ENCODE results near the gene RAB11FIP2. TPM values are rescaled to one million over a fixed set of nuclear protein-coding genes. Genes with fewer than 3 reads are reported as not detected.
A peak's percentile ranks its signal among the peaks of the same experiment; 100 is the strongest.

The RAB11FIP2 gene, protein sequence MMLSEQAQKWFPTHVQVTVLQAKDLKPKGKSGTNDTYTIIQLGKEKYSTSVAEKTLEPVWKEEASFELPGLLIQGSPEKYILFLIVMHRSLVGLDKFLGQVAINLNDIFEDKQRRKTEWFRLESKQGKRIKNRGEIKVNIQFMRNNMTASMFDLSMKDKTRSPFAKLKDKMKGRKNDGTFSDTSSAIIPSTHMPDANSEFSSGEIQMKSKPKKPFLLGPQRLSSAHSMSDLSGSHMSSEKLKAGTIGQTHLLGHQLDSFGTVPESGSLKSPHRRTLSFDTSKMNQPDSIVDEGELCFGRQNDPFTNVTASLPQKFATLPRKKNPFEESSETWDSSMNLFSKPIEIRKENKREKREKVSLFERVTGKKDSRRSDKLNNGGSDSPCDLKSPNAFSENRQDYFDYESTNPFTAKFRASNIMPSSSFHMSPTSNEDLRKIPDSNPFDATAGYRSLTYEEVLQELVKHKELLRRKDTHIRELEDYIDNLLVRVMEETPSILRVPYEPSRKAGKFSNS
- total RNA-seq: 100 to 1,000 TPM in 1 of 4 donors, 10 to 100 TPM in 3; 40.3 to 166 (median 46.9) TPM
- polyA plus RNA-seq: 1 to 10 TPM; 1.4 to 3.8 (median 1.8) TPM

DNA sequence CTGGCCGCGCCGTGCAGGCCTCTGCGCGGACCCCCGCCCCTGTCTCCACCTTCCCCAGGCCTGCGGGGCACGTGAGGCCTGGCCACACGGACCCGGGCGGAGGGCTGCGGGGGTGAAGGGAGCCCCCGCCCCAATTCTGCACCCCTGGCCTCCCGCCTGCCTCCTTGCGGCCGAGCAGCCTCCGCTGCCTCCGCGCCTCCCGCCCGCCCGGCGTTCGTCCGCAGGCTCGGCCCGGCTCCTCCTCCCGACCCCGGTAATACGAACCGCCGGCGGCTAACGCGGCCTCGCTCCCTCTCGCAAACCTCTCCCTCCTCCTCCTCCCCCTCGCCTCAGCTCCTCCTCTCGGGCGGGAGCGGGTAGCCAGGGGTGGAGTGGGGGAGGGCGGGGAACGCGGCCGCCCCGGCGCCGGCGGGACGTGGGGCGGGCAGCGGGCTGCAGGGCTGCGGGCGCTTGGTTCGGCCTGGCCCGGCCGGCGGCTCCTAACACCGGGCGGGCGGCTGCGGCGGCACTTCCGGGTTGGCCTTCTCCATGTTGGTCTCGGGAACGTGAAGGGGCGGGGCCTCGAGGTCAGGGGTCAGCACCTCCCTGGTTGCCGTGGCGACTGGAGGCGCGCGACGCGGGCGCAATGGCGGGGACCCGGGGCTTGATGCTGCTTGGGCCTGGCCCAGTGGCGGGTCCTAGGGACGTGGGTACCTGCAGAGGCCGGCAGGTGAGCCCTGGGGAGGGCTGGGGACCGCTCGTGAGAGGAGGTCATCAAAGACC, at the start of gene RAB11FIP2:
Gene RAB11FIP2 (minus strand): TSS at position 547 of the 762 bp plus-strand sequence. CDS start 778 bp downstream, outside the sequence.
- TF ChIP-seq POLR2AphosphoS5 (IDR thresholded peaks at IDR 0.05) (peak in 3 of 4 donors; percentile 64 to 81 (median 73)), POLR2A (IDR thresholded peaks at IDR 0.05) (no peak)
- DNase-seq: peak; percentile 98
- WGBS, 2 donors: 1% methylated on average over 83 of the region's 83 CpGs
- Histone ChIP-seq H3K9me3 (no peaks in the 10 kb centered on the region), H3K27me3 (no peaks in the 10 kb centered on the region), H3K4me1 (peaks cover 0 to 46% (median 40%) of the 10 kb centered on the region in 4 donors), H3K27ac (peak within 1 kb of the TSS; percentile 96 to 97 (median 97)), H3K36me3 (no peaks in the 10 kb centered on the region), H3K4me3 (peak within 1 kb of the TSS; percentile 86 to 96 (median 90))
- intact Hi-C loops (cut with DNase I): loop anchor here (5.0 to 10.0 kb wide), 6 partner anchors 61 to 678 kb away; partner anchors contain the start of genes FAM204A and PDZD8

DNA sequence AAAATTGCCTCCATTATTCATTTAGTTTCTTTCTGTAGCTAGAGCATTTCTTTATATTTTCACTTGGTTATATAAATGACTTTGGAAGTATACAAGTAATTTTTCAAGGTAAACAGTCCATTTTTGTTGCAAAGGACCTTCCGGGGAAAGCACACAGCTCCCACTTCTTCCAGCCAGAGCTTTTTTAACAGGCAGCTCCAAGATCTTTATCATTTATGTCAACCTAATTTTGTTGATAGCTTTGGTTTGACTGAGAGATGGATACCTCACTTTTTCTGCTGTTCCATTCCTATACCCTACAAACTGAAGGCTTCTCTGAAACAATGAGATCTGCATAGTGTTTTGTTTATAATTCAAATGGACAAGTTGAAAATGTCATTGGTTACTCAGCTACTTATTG, 49.3 kb upstream of the RAB11FIP2 start:
- Histone ChIP-seq H3K36me3 (no peaks in the 10 kb centered on the region), H3K27ac (no peak overlapping the region), H3K4me1 (no peaks in the 10 kb centered on the region), H3K9me3 (no peaks in the 10 kb centered on the region), H3K4me3 (no peak overlapping the region), H3K27me3 (no peaks in the 10 kb centered on the region)
- TF ChIP-seq POLR2A (IDR thresholded peaks at IDR 0.05): no peak
- WGBS, 2 donors: 87 to 92% methylated on average over 1 of the region's 1 CpG
- intact Hi-C loops (cut with DNase I): no loop called here
- no peak for DNase-seq

DNA sequence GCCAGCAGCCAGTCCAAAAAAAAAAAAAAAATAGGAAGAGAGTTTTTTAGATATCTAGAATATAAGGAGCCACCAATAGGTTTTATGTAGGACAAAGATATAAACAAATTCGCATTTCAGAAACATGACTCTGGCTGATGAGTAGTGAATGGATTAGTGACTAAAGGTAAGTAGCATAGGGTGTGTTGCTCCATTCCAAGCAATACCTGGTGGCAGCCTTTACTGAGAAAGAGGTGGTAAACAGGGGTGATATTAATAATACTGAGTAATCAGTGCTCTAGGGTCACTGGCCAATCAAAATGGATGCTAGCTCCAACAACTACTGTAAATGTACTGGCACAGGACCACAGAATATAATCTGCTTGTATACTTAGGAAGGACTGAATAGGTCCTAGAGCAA, 45.5 kb upstream of the RAB11FIP2 start:
- Histone ChIP-seq H3K4me1 (no peaks in the 10 kb centered on the region), H3K4me3 (no peak overlapping the region), H3K27me3 (no peaks in the 10 kb centered on the region), H3K27ac (no peak overlapping the region), H3K9me3 (no peaks in the 10 kb centered on the region), H3K36me3 (no peaks in the 10 kb centered on the region)
- intact Hi-C loops (cut with DNase I): no loop called here
- DNase-seq: no peak
- 96 to 99% methylated on average over 1 of the region's 1 CpG for WGBS, 2 donors
- TF ChIP-seq POLR2A (IDR thresholded peaks at IDR 0.05): no peak
- TF ChIP-seq POLR2AphosphoS5 (IDR thresholded peaks at IDR 0.05): no peak
- no peak for TF ChIP-seq CTCF (IDR thresholded peaks at IDR 0.05)
- TF ChIP-seq EP300 (IDR thresholded peaks at IDR 0.05): no peak

GRCh38 chr10:118080817-118081216, 34.1 kb upstream of the RAB11FIP2 start:
- Histone ChIP-seq H3K4me1 (no peaks in the 10 kb centered on the region), H3K36me3 (no peaks in the 10 kb centered on the region), H3K4me3 (no peak overlapping the region), H3K9me3 (peaks cover 0 to 1% (median 0%) of the 10 kb centered on the region in 4 donors), H3K27me3 (no peaks in the 10 kb centered on the region), H3K27ac (no peak overlapping the region)
- intact Hi-C loops (cut with DNase I): no loop called here
- DNase-seq: no peak
- TF ChIP-seq POLR2A (IDR thresholded peaks at IDR 0.05): no peak
- no peak for TF ChIP-seq EP300 (IDR thresholded peaks at IDR 0.05)
- TF ChIP-seq CTCF (IDR thresholded peaks at IDR 0.05): no peak
- no peak for TF ChIP-seq POLR2AphosphoS5 (IDR thresholded peaks at IDR 0.05)
- 87% methylated on average over 4 of the region's 4 CpGs for WGBS, 2 donors

GRCh38 chr10:118076705-118077104, 30.0 kb upstream of the RAB11FIP2 start:
- Histone ChIP-seq H3K9me3 (no peaks in the 10 kb centered on the region), H3K36me3 (no peaks in the 10 kb centered on the region), H3K27me3 (no peaks in the 10 kb centered on the region), H3K27ac (no peak overlapping the region), H3K4me1 (no peaks in the 10 kb centered on the region), H3K4me3 (no peak overlapping the region)
- intact Hi-C loops (cut with DNase I): no loop called here
- 90 to 95% methylated on average over 3 of the region's 3 CpGs for WGBS, 2 donors
- TF ChIP-seq CTCF (IDR thresholded peaks at IDR 0.05): no peak
- TF ChIP-seq POLR2AphosphoS5 (IDR thresholded peaks at IDR 0.05): no peak
- no peak for TF ChIP-seq POLR2A (IDR thresholded peaks at IDR 0.05)
- no peak for TF ChIP-seq EP300 (IDR thresholded peaks at IDR 0.05)
- DNase-seq: no peak
